ENCODE data around the gene GREB1L. TPM values are rescaled to one million over a fixed set of nuclear protein-coding genes. Genes with fewer than 3 reads are reported as not detected.

GREB1L gene
- total and polyA plus RNA-seq, 2 of the 13 experiments (the other 11 are each of a cell fraction or from before 2014, with no cell fraction given) = 0.17 to 0.66 TPM

DNA sequence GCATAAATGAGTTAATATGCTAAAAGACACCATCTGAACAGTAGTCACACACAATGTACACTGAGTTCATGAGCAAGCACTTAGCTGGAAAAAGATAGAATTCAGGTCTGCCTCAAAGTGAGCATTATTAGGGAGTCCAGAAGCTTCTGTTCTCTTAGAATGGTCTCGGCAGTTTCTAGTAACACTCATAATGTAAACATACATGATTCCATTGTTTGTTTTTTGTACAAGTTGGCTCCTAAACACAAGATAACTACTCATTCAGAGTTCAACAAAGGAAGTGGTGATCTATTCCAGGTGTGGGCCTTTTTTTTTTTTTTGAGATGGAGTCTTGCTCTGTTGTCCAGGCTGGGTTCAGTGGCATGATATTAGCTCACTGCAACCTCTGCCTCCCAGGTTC lies 292.3 kb downstream of the GREB1L start:
- Histone ChIP-seq H3K9me3 (ENCODE audit: low read length) (no peaks in the 10 kb centered on the region), H3K4me2 (ENCODE audit: low read depth, low read length) (no peak overlapping the region), H3K27me3 (ENCODE audit: control insufficient read depth in 1 of 2, insufficient read depth in 2 of 2, low read length in 2 of 2) (no peaks in the 10 kb centered on the region), H3K79me2 (ENCODE audit: insufficient read depth, low read length) (no peaks in the 10 kb centered on the region), H3K9ac (ENCODE audit: insufficient read depth, low read depth, low read length) (no peak overlapping the region), H4K20me1 (ENCODE audit: insufficient read depth, low read length) (no peaks in the 10 kb centered on the region), H2AFZ (ENCODE audit: low read length) (no peak overlapping the region), H3K4me3 (replicated peaks in 1 of 3; ENCODE audit: insufficient read depth in 1 of 3, low read depth in 2 of 3, low read length in 3 of 3) (no peak overlapping the region), H3K27ac (ENCODE audit: extremely low read length, insufficient read depth, low read length) (no peak overlapping the region), H3K4me1 (ENCODE audit: insufficient read depth, low read length) (no peaks in the 10 kb centered on the region), H3K36me3 (replicated peaks in 1 of 2; ENCODE audit: control insufficient read depth in 1 of 2, insufficient read depth in 2 of 2, low read length in 2 of 2) (peaks cover 2 to 73% of the 10 kb centered on the region in 2 experiments; a peak in 4 of 5 replicates)
- WGBS (ENCODE audit: low lambda C conversion rate) = 80% methylated on average over 1 of the region's 1 CpG
- intact Hi-C loops (cut with micrococcal nuclease; ENCODE audit: unreplicated experiment) = no loop called here
- BruUV-seq (replicated peaks) = no TSS peak
- TF ChIP-seq ZMYM2 (CRISPR knock-in tag; IDR thresholded peaks at IDR 0.05) = no peak
- no peak for TF ChIP-seq ELF4 (CRISPR knock-in tag; IDR thresholded peaks at IDR 0.05; ENCODE audit: borderline replicate concordance)
- TF ChIP-seq, protein P1, sequence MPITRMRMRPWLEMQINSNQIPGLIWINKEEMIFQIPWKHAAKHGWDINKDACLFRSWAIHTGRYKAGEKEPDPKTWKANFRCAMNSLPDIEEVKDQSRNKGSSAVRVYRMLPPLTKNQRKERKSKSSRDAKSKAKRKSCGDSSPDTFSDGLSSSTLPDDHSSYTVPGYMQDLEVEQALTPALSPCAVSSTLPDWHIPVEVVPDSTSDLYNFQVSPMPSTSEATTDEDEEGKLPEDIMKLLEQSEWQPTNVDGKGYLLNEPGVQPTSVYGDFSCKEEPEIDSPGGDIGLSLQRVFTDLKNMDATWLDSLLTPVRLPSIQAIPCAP (CRISPR knock-in tag; IDR thresholded peaks at IDR 0.05; ENCODE audit: low read depth) = no peak
- no peak for TF ChIP-seq POLR2G (IDR thresholded peaks at IDR 0.05; ENCODE audit: low read depth, low read length)
- POLR2A ChIA-PET = no interaction called here
- in situ Hi-C loops (cut with HindIII; ENCODE audit: extremely low pct_ligation_motif_present, low pct_unique_long_range_greater_than_20kb) = no loop called here
- no peak for ATAC-seq
- CTCF ChIA-PET (ENCODE audit: low intra/inter-chr PET ratio, low total read pairs) = no interaction called here
- FAIRE-seq = no peak
- DNase-seq (ENCODE audit: low spot score) = no peak

DNA sequence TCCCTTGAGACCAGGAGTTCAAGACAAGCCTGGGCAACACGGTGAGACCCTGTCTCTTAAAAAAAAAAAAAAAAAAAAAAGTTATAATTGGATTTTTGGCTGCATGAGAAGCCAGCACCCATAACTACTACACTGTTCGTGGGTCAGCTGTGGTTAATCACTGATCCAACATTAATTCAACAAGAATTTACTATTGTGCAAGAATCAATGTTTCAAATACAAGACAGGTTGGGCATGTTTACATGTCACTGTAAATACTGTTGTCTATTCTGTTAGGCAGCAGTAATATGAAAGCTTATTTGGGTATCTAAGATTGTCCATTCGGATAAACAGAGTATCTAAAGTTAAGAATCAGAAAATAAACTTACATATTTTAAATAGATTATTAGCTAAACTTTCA lies 296.2 kb downstream of the GREB1L start:
- no peak overlapping the region for H3K27ac ChIP-seq (ENCODE audit: extremely low read length, insufficient read depth, low read length)
- peaks cover 0 to 60% of the 10 kb centered on the region in 2 experiments; a peak in 3 of 5 replicates for H3K36me3 ChIP-seq (replicated peaks in 1 of 2; ENCODE audit: control insufficient read depth in 1 of 2, insufficient read depth in 2 of 2, low read length in 2 of 2)
- H4K20me1 ChIP-seq (ENCODE audit: insufficient read depth, low read length) = no peaks in the 10 kb centered on the region
- H3K9me3 ChIP-seq (ENCODE audit: low read length) = no peaks in the 10 kb centered on the region
- ATAC-seq (no peak), DNase-seq (ENCODE audit: low spot score) (no peak), FAIRE-seq (no peak)
- TF ChIP-seq, protein P2, sequence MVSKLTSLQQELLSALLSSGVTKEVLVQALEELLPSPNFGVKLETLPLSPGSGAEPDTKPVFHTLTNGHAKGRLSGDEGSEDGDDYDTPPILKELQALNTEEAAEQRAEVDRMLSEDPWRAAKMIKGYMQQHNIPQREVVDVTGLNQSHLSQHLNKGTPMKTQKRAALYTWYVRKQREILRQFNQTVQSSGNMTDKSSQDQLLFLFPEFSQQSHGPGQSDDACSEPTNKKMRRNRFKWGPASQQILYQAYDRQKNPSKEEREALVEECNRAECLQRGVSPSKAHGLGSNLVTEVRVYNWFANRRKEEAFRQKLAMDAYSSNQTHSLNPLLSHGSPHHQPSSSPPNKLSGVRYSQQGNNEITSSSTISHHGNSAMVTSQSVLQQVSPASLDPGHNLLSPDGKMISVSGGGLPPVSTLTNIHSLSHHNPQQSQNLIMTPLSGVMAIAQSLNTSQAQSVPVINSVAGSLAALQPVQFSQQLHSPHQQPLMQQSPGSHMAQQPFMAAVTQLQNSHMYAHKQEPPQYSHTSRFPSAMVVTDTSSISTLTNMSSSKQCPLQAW (CRISPR knock-in tag; IDR thresholded peaks at IDR 0.05) = no peak
- peak; percentile 79 for TF ChIP-seq CEBPB (IDR thresholded peaks at IDR 0.05; ENCODE audit: borderline replicate concordance, low read depth, low read length)
- in situ Hi-C loops (cut with HindIII; ENCODE audit: extremely low pct_ligation_motif_present, low pct_unique_long_range_greater_than_20kb) = no loop called here
- CTCF ChIA-PET (ENCODE audit: low intra/inter-chr PET ratio, low total read pairs) = no interaction called here
- H3K27me3 ChIP-seq (ENCODE audit: control insufficient read depth in 1 of 2, insufficient read depth in 2 of 2, low read length in 2 of 2) = no peaks in the 10 kb centered on the region
- POLR2A ChIA-PET = no interaction called here
- H3K9ac ChIP-seq (ENCODE audit: insufficient read depth, low read depth, low read length) = no peak overlapping the region
- H3K4me3 ChIP-seq (replicated peaks in 1 of 3; ENCODE audit: insufficient read depth in 1 of 3, low read depth in 2 of 3, low read length in 3 of 3) = no peak overlapping the region
- BruUV-seq (replicated peaks) = no TSS peak
- H2AFZ ChIP-seq (ENCODE audit: low read length) = no peak overlapping the region
- WGBS (ENCODE audit: low lambda C conversion rate) = 93% methylated on average over 3 of the region's 3 CpGs
- H3K4me2 ChIP-seq (ENCODE audit: low read depth, low read length) = no peak overlapping the region
- H3K4me1 ChIP-seq (ENCODE audit: insufficient read depth, low read length) = no peaks in the 10 kb centered on the region
- intact Hi-C loops (cut with micrococcal nuclease; ENCODE audit: unreplicated experiment) = no loop called here
- H3K79me2 ChIP-seq (ENCODE audit: insufficient read depth, low read length) = no peaks in the 10 kb centered on the region

All from HepG2 (cell line).